LNCaP clone FGC (cell line): ENCODE measurements around the gene SNRNP25.
A peak's percentile ranks its signal among the peaks of the same experiment; 100 is the strongest.

ENCODE experiments used
- DNase-seq: peaks from one replicate; pipeline ENCODE4 v3.0.0-alpha.2; 2011; ENCODE audit warnings: low read depth
- H3K4me3 ChIP-seq: 2 replicates; pipeline ENCODE4 v1.5.1; 2011; ENCODE audit warnings: mild to moderate bottlenecking, low read depth, low read length, control low read depth
- CTCF ChIP-seq: IDR thresholded peaks from 2 replicates; pipeline ENCODE4 v1.5.1; 2012; ENCODE audit warnings: mild to moderate bottlenecking; ENCODE audit not compliant: control insufficient read depth, insufficient read depth; ENCODE audit errors: extremely low read depth

SNRNP25 gene

GRCh38 chr16:38941-39892 is 14.4 kb upstream of the SNRNP25 start:
- DNase-seq, result peak; percentile 30
- H3K4me3 ChIP-seq, result no peak overlapping the region
- TF ChIP-seq CTCF, result no peak

GRCh38 chr16:41439-42068 is 12.1 kb upstream of the SNRNP25 start:
- no peak for TF ChIP-seq CTCF
- no peak overlapping the region for H3K4me3 ChIP-seq
- DNase-seq, result no peak

- H3K4me3 ChIP-seq, result no peak overlapping the region
- no peak for TF ChIP-seq CTCF
- DNase-seq, result no peak
Observed at GRCh38 chr16:42069-42457, 11.6 kb upstream of the SNRNP25 start.

- H3K4me3 ChIP-seq, result no peak overlapping the region
- DNase-seq, result no peak
- no peak for TF ChIP-seq CTCF
Observed at GRCh38 chr16:42691-43090, 10.9 kb upstream of the SNRNP25 start.

- H3K4me3 ChIP-seq, result no peak overlapping the region
- DNase-seq, result no peak
- no peak for TF ChIP-seq CTCF
Observed at GRCh38 chr16:43294-43693, 10.3 kb upstream of the SNRNP25 start.

GRCh38 chr16:44655-45054 is 9.0 kb upstream of the SNRNP25 start:
- no peak for DNase-seq
- H3K4me3 ChIP-seq, result peak overlapping the region; percentile 6
- no peak for TF ChIP-seq CTCF
